Gastroesophageal sphincter (tissue), 3 donors: ENCODE data around the gene BACH2.

Experiments
- CTCF ChIP-seq, 4 experiments: fragments of 200-600 bp in 2 of 4; fragments of 450-650 bp in 2 of 4; sonication (generic) in 1 of 4; IDR thresholded peaks; one replicate each; pipeline ENCODE4 v1.5.1; 2017 to 2019; ENCODE audit warnings: antibody characterized with exemption in 4 of 4, mild to moderate bottlenecking in 2 of 4, moderate library complexity in 2 of 4
- EP300 ChIP-seq: sonication (generic); formaldehyde crosslinking; IDR thresholded peaks from one replicate; pipeline ENCODE4 v1.6.1; 2017; ENCODE audit warnings: antibody characterized with exemption, mild to moderate bottlenecking
- POLR2A ChIP-seq, 2 donors: fragments of 450-650 bp; IDR thresholded peaks; one replicate each; pipeline ENCODE4 v1.6.1; 2017; ENCODE audit warnings: antibody characterized with exemption in 2 of 2, mild to moderate bottlenecking in 2 of 2, moderate library complexity in 1 of 2
- POLR2AphosphoS5 ChIP-seq: sonication (generic); formaldehyde crosslinking; IDR thresholded peaks from one replicate; pipeline ENCODE4 v1.6.1; 2017; ENCODE audit warnings: antibody characterized with exemption

- TF ChIP-seq POLR2A (IDR thresholded peaks at IDR 0.05) (no peak), CTCF (IDR thresholded peaks at IDR 0.05) (no peak), POLR2AphosphoS5 (no peak), EP300 (no peak)
Observed at GRCh38 chr6:90135667-90136066, 161.0 kb downstream of the BACH2 start.
